ENCODE data around the gene TMEM167B.

GRCh38 chr1:109084563-109085517, 5.7 kb upstream of the TMEM167B start:
- TF ChIP-seq CTCF (IDR thresholded peaks at IDR 0.05; ENCODE audit: poor library complexity) (no peak), EZH2 (IDR thresholded peaks at IDR 0.05; ENCODE audit: borderline replicate concordance) (no peak)
